ENCODE data around the gene ORM2. TPM values are rescaled to one million over a fixed set of nuclear protein-coding genes. Genes with fewer than 3 reads are reported as not detected.
"Not testable (repeated sequence)": the region's sequence is repeated elsewhere in the genome, so short reads cannot be mapped to it uniquely, and the experiment has no call there.

The ORM2 gene
- polyA plus RNA-seq, 3 donors, result 0.30 to 0.33 TPM; not detected in 1

GRCh38 chr9:114327749-114328148, 1.9 kb upstream of the ORM2 start:
- Histone ChIP-seq H3K27me3 (ENCODE audit: control insufficient read depth in 2 of 2, insufficient read depth in 2 of 2, low read length in 2 of 2) (no peaks in the 10 kb centered on the region), H3K36me3 (replicated peaks in 1 of 2; ENCODE audit: control insufficient read depth in 1 of 2, insufficient read depth in 2 of 2, low read length in 2 of 2) (peaks cover 0 to 6% of the 10 kb centered on the region in 2 donors), H4K20me1 (ENCODE audit: insufficient read depth, low read length) (peaks cover 6% of the 10 kb centered on the region), H3K4me1 (ENCODE audit: control insufficient read depth in 1 of 2, insufficient read depth in 2 of 2, low read length in 2 of 2) (no peaks in the 10 kb centered on the region), H2AFZ (ENCODE audit: insufficient read depth, low read depth, low read length, poor library complexity, severe bottlenecking) (no peak overlapping the region), H3K4me3 (replicated peaks in 1 of 3; ENCODE audit: low read depth in 2 of 3, low read length in 3 of 3) (no peak overlapping the region), H3K9ac (ENCODE audit: insufficient read depth, low read length, poor library complexity, severe bottlenecking) (no peak overlapping the region), H3K4me2 (replicated peaks; ENCODE audit: extremely low read depth, low read length, poor library complexity, severe bottlenecking) (no peak overlapping the region), H3K27ac (ENCODE audit: low read depth in 1 of 2, low read length in 2 of 2) (no peak overlapping the region), H3K9me3 (replicated peaks in 1 of 2; ENCODE audit: control insufficient read depth in 1 of 2, insufficient read depth in 1 of 2, low read length in 2 of 2) (peaks cover 0 to 5% of the 10 kb centered on the region in 2 donors), H3K79me2 (ENCODE audit: insufficient read depth, low read length) (no peaks in the 10 kb centered on the region)
- 98% methylated on average over 7 of the region's 8 CpGs for WGBS (ENCODE audit: insufficient coverage)
- no peak for TF ChIP-seq CTCF (IDR thresholded peaks at IDR 0.05)
- intact Hi-C loops (cut with micrococcal nuclease), result no loop called here
- Mint-ChIP-seq H3K27me3 (ENCODE audit: low read depth in 3 of 3) (peaks cover 0 to 6% (median 1%) of the 10 kb centered on the region in 3 donors), H3K36me3 (no peaks in the 10 kb centered on the region), H3K4me3 (no peak overlapping the region), H3K4me1 (peaks cover 3% of the 10 kb centered on the region), H3K27ac (no peak overlapping the region), H3K9me3 (no peaks in the 10 kb centered on the region)
- no peak for DNase-seq

- H3K36me3 Mint-ChIP-seq; H3K4me3 Mint-ChIP-seq; H2AFZ ChIP-seq (ENCODE audit: insufficient read depth, low read depth, low read length, poor library complexity, severe bottlenecking); H3K27ac ChIP-seq (ENCODE audit: low read depth in 1 of 2, low read length in 2 of 2); H3K9me3 Mint-ChIP-seq; H3K4me2 ChIP-seq (replicated peaks; ENCODE audit: extremely low read depth, low read length, poor library complexity, severe bottlenecking); DNase-seq; H3K9me3 ChIP-seq (replicated peaks in 1 of 2; ENCODE audit: control insufficient read depth in 1 of 2, insufficient read depth in 1 of 2, low read length in 2 of 2); H4K20me1 ChIP-seq (ENCODE audit: insufficient read depth, low read length); H3K27ac Mint-ChIP-seq; H3K9ac ChIP-seq (ENCODE audit: insufficient read depth, low read length, poor library complexity, severe bottlenecking); H3K79me2 ChIP-seq (ENCODE audit: insufficient read depth, low read length); H3K27me3 ChIP-seq (ENCODE audit: control insufficient read depth in 2 of 2, insufficient read depth in 2 of 2, low read length in 2 of 2); H3K36me3 ChIP-seq (replicated peaks in 1 of 2; ENCODE audit: control insufficient read depth in 1 of 2, insufficient read depth in 2 of 2, low read length in 2 of 2); intact Hi-C loops (cut with micrococcal nuclease); H3K4me3 ChIP-seq (replicated peaks in 1 of 3; ENCODE audit: low read depth in 2 of 3, low read length in 3 of 3); H3K4me1 ChIP-seq (ENCODE audit: control insufficient read depth in 1 of 2, insufficient read depth in 2 of 2, low read length in 2 of 2); H3K27me3 Mint-ChIP-seq (ENCODE audit: low read depth in 3 of 3); H3K4me1 Mint-ChIP-seq: not testable (repeated sequence)
- 96% methylated on average over 4 of the region's 10 CpGs for WGBS (ENCODE audit: insufficient coverage)
Observed at GRCh38 chr9:114328357-114328820, 1.3 kb upstream of the ORM2 start.

- H2AFZ ChIP-seq (ENCODE audit: insufficient read depth, low read depth, low read length, poor library complexity, severe bottlenecking); H3K36me3 ChIP-seq (replicated peaks in 1 of 2; ENCODE audit: control insufficient read depth in 1 of 2, insufficient read depth in 2 of 2, low read length in 2 of 2); H4K20me1 ChIP-seq (ENCODE audit: insufficient read depth, low read length); H3K27me3 Mint-ChIP-seq (ENCODE audit: low read depth in 3 of 3); H3K4me1 ChIP-seq (ENCODE audit: control insufficient read depth in 1 of 2, insufficient read depth in 2 of 2, low read length in 2 of 2); H3K79me2 ChIP-seq (ENCODE audit: insufficient read depth, low read length); H3K4me1 Mint-ChIP-seq; H3K9ac ChIP-seq (ENCODE audit: insufficient read depth, low read length, poor library complexity, severe bottlenecking); H3K9me3 Mint-ChIP-seq; H3K27ac Mint-ChIP-seq; intact Hi-C loops (cut with micrococcal nuclease); H3K36me3 Mint-ChIP-seq; H3K9me3 ChIP-seq (replicated peaks in 1 of 2; ENCODE audit: control insufficient read depth in 1 of 2, insufficient read depth in 1 of 2, low read length in 2 of 2); DNase-seq; H3K4me3 ChIP-seq (replicated peaks in 1 of 3; ENCODE audit: low read depth in 2 of 3, low read length in 3 of 3); H3K27ac ChIP-seq (ENCODE audit: low read depth in 1 of 2, low read length in 2 of 2); H3K4me3 Mint-ChIP-seq; H3K27me3 ChIP-seq (ENCODE audit: control insufficient read depth in 2 of 2, insufficient read depth in 2 of 2, low read length in 2 of 2); H3K4me2 ChIP-seq (replicated peaks; ENCODE audit: extremely low read depth, low read length, poor library complexity, severe bottlenecking): not testable (repeated sequence)
- no CpG with 5 or more reads among the region's 12 CpGs for WGBS (ENCODE audit: insufficient coverage)
Observed at GRCh38 chr9:114328937-114329624, 588 bp upstream of the ORM2 start.

Data from CD14-positive monocyte (primary cell).